Progenitor cell of endocrine pancreas (in vitro differentiated cells): ENCODE data around the gene TAP1. TPM values are rescaled to one million over a fixed set of nuclear protein-coding genes. Genes with fewer than 3 reads are reported as not detected.
A peak's percentile ranks its signal among the peaks of the same experiment; 100 is the strongest.

Experiments used
- DNase-seq: peaks from one replicate; pipeline ENCODE4 v3.0.0; 2021; ENCODE audit warnings: low spot score; ENCODE audit not compliant: unreplicated experiment
- H3K27ac Mint-ChIP-seq: 2 replicates; pipeline ENCODE4 v1.8.0; 2021; ENCODE audit warnings: mild to moderate bottlenecking, moderate library complexity, mixed read lengths
- H3K27me3 Mint-ChIP-seq: 2 replicates; pipeline ENCODE4 v1.8.0; 2021; ENCODE audit warnings: mixed read lengths
- H3K36me3 Mint-ChIP-seq: 2 replicates; pipeline ENCODE4 v1.8.0; 2022; ENCODE audit warnings: mixed read lengths; ENCODE audit not compliant: insufficient read depth
- H3K4me1 Mint-ChIP-seq: 2 replicates; pipeline ENCODE4 v1.8.0; 2021; ENCODE audit warnings: low read depth, mixed read lengths
- H3K4me3 Mint-ChIP-seq: 2 replicates; pipeline ENCODE4 v1.8.0; 2021; ENCODE audit warnings: low read depth, mild to moderate bottlenecking, moderate library complexity, mixed read lengths
- H3K9me3 Mint-ChIP-seq: 2 replicates; pipeline ENCODE4 v1.8.0; 2021; ENCODE audit warnings: low read depth, mixed read lengths
- CTCF ChIP-seq: fragments of 200-600 bp; sonication (generic); IDR thresholded peaks from one replicate; pipeline ENCODE4 v1.5.0; 2021; ENCODE audit warnings: antibody characterized with exemption, mild to moderate bottlenecking; ENCODE audit not compliant: unreplicated experiment
- long read RNA-seq: library from polyadenylated mRNA; unstranded; transcript quantifications from one replicate; pipeline ENCODE4 v2.0.0, GENCODE V29; 2020
- total RNA-seq: library from RNA; stranded (reverse); gene quantifications from 2 replicates; pipeline ENCODE4 v1.2.1, GENCODE V29; 2021

Gene TAP1
- 0.50 and 1.1 TPM in 2 replicates for total RNA-seq
- long read RNA-seq, result 0 reads

- peak; percentile 79 for DNase-seq
- Mint-ChIP-seq H3K27me3 (peaks cover 92% of the 10 kb centered on the region), H3K9me3 (no peaks in the 10 kb centered on the region), H3K27ac (peak within 1 kb of the TSS; percentile 71), H3K36me3 (no peaks in the 10 kb centered on the region), H3K4me3 (peak within 1 kb of the TSS; percentile 82), H3K4me1 (peaks cover 7% of the 10 kb centered on the region)
- peak; percentile 67 for TF ChIP-seq CTCF
Observed at GRCh38 chr6:32853541-32854375, at the start of gene TAP1, which contains the start of gene PSMB9. Gene TAP1, minus strand, starts transcription at chr6:32853704. Its CDS starts 68 bp downstream, at chr6:32853636. Gene PSMB9, plus strand, starts transcription at chr6:32854192. Its CDS starts 38 bp downstream, at chr6:32854230.

- Mint-ChIP-seq H3K27me3 (peaks cover 8% of the 10 kb centered on the region), H3K27ac (peak overlapping the region; percentile 99), H3K4me1 (peaks cover 10% of the 10 kb centered on the region), H3K4me3 (peak overlapping the region; percentile 97), H3K9me3 (no peaks in the 10 kb centered on the region), H3K36me3 (no peaks in the 10 kb centered on the region)
- DNase-seq, result no peak
- TF ChIP-seq CTCF, result no peak
Observed at GRCh38 chr6:32895006-32895345, 41.5 kb upstream of the TAP1 start.

- peak; percentile 98 for DNase-seq
- H3K4me3 Mint-ChIP-seq, result peak overlapping the region; percentile 97
- TF ChIP-seq CTCF, result peak; percentile 9
Observed at GRCh38 chr6:32894085-32895005, 40.8 kb upstream of the TAP1 start.

GRCh38 chr6:32890831-32891230 is 37.3 kb upstream of the TAP1 start:
- Mint-ChIP-seq H3K9me3 (no peaks in the 10 kb centered on the region), H3K4me3 (no peak overlapping the region), H3K4me1 (peaks cover 10% of the 10 kb centered on the region), H3K27ac (no peak overlapping the region), H3K27me3 (peaks cover 37% of the 10 kb centered on the region), H3K36me3 (no peaks in the 10 kb centered on the region)
- no peak for DNase-seq
- TF ChIP-seq CTCF, result no peak

More at GRCh38 chr6:32894085-32895005, 40.8 kb upstream of the TAP1 start:
- H3K36me3 Mint-ChIP-seq, result no peaks in the 10 kb centered on the region
- no peaks in the 10 kb centered on the region for H3K9me3 Mint-ChIP-seq
- H3K27ac Mint-ChIP-seq, result peak overlapping the region; percentile 99
- peaks cover 15% of the 10 kb centered on the region for H3K27me3 Mint-ChIP-seq
- peaks cover 10% of the 10 kb centered on the region for H3K4me1 Mint-ChIP-seq

- no peak for DNase-seq
- Mint-ChIP-seq H3K27ac (no peak overlapping the region), H3K36me3 (no peaks in the 10 kb centered on the region), H3K9me3 (no peaks in the 10 kb centered on the region), H3K27me3 (peaks cover 44% of the 10 kb centered on the region), H3K4me1 (no peaks in the 10 kb centered on the region), H3K4me3 (no peak overlapping the region)
- no peak for TF ChIP-seq CTCF
Observed at GRCh38 chr6:32889533-32889932, 36.0 kb upstream of the TAP1 start.
